Upper lobe of right lung (tissue), 1 donor: ENCODE data around the gene FST. TPM values are rescaled to one million over a fixed set of nuclear protein-coding genes. Genes with fewer than 3 reads are reported as not detected.

Experiments used
- ATAC-seq: fragments of 200-7000 bp; cut with Tn5 transposase; one replicate; pipeline ENCODE4 v1.9.1; 2020; ENCODE audit warnings: mild to moderate bottlenecking, moderate library complexity
- DNase-seq: peaks from one replicate; pipeline ENCODE4 v3.0.0-alpha.2; 2020
- H3K27ac ChIP-seq: fragments of 200-600 bp; one replicate; pipeline ENCODE4 v1.8.0; 2022
- H3K27me3 ChIP-seq: fragments of 200-600 bp; one replicate; pipeline ENCODE4 v1.8.0; 2022; ENCODE audit warnings: mild to moderate bottlenecking
- H3K36me3 ChIP-seq: fragments of 200-600 bp; one replicate; pipeline ENCODE4 v1.8.0; 2022
- H3K4me1 ChIP-seq: fragments of 200-600 bp; one replicate; pipeline ENCODE4 v1.8.0; 2022
- H3K4me3 ChIP-seq: fragments of 200-600 bp; one replicate; pipeline ENCODE4 v1.8.0; 2022; ENCODE audit warnings: mild to moderate bottlenecking
- H3K9me3 ChIP-seq: fragments of 200-600 bp; one replicate; pipeline ENCODE4 v1.8.0; 2022
- intact Hi-C: fragments of 100-400 bp; cut with DNase I; formaldehyde crosslinking; loops from one replicate; pipeline ENCODE4 v1.11.0; 2022
- total RNA-seq: library from RNA; stranded (reverse); fragmentation: NEBNext Ultra II Directional; extraction: Animal tissue kit (Norgen Biotek cat#: 25700); gene quantifications from one replicate; pipeline ENCODE4 v1.2.1, GENCODE V29; 2021
- TF ChIP-seq, protein P1 (sequence below): fragments of 200-600 bp; IDR thresholded peaks from one replicate; pipeline ENCODE4 v1.8.0; 2022; ENCODE audit warnings: antibody characterized with exemption
- donor health status: DM: no; HTN: yes; CAD: no; lungs with severe emphysema.

The FST gene
- total RNA-seq, 1 donor from 2014 or later = 4.2 TPM

DNA sequence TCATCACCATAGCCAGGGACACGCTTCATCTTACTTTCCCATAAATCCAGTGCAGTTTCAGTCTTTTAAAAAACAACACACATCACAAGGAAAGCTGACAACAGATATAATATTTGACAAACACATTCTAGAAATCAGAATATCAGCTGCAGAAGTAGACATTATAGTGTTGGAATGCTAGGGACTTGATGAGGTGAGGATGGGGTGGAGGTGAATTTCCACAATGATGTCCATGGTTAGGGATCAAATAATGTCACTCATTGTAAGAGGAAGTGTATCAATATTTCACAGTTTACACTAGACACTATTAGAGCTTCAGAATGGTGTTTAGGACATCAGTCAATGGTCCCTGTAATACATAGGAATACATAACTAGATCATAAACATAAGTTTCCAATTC is 7.0 kb downstream of the FST start:
- H3K9me3 ChIP-seq = no peaks in the 10 kb centered on the region
- no peaks in the 10 kb centered on the region for H3K27me3 ChIP-seq
- ATAC-seq (no peak), DNase-seq (no peak)
- no peaks in the 10 kb centered on the region for H3K36me3 ChIP-seq
- no peaks in the 10 kb centered on the region for H3K4me1 ChIP-seq
- H3K4me3 ChIP-seq = no peak overlapping the region
- no peak overlapping the region for H3K27ac ChIP-seq
- intact Hi-C loops = no loop called here
- TF ChIP-seq, protein P1, sequence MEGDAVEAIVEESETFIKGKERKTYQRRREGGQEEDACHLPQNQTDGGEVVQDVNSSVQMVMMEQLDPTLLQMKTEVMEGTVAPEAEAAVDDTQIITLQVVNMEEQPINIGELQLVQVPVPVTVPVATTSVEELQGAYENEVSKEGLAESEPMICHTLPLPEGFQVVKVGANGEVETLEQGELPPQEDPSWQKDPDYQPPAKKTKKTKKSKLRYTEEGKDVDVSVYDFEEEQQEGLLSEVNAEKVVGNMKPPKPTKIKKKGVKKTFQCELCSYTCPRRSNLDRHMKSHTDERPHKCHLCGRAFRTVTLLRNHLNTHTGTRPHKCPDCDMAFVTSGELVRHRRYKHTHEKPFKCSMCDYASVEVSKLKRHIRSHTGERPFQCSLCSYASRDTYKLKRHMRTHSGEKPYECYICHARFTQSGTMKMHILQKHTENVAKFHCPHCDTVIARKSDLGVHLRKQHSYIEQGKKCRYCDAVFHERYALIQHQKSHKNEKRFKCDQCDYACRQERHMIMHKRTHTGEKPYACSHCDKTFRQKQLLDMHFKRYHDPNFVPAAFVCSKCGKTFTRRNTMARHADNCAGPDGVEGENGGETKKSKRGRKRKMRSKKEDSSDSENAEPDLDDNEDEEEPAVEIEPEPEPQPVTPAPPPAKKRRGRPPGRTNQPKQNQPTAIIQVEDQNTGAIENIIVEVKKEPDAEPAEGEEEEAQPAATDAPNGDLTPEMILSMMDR = no peak

DNA sequence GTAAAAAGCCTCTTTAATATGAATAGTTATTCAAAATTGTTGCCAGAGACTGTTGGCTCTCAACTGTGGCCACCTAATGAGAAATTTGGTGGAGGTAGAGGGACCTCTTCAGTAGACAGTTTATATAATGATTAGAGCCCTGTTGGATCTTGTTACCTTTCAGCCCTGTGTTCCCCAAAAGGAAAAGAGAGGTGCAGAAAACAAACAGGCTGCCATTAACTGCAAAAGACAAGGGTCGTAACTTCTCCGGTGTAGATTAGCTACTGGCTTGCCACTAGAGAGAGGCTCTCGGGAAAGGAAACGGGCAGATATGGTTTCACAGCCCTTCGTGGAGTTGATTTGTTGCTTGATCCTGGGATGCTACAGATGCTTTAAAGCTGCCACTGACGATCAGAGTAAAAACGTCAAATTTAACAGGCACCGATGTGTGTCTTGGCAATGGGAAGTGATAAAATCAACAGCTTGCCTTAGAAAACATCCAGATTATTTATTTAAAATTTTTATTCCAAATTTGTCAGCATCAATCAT is 7.8 kb downstream of the FST start:
- DNase-seq (no peak), ATAC-seq (no peak)
- H3K4me3 ChIP-seq = no peak overlapping the region
- TF ChIP-seq, protein P1 = no peak
- H3K9me3 ChIP-seq = no peaks in the 10 kb centered on the region
- intact Hi-C loops = no loop called here
- H3K27ac ChIP-seq = no peak overlapping the region
- H3K27me3 ChIP-seq = no peaks in the 10 kb centered on the region
- H3K4me1 ChIP-seq = no peaks in the 10 kb centered on the region
- H3K36me3 ChIP-seq = no peaks in the 10 kb centered on the region

DNA sequence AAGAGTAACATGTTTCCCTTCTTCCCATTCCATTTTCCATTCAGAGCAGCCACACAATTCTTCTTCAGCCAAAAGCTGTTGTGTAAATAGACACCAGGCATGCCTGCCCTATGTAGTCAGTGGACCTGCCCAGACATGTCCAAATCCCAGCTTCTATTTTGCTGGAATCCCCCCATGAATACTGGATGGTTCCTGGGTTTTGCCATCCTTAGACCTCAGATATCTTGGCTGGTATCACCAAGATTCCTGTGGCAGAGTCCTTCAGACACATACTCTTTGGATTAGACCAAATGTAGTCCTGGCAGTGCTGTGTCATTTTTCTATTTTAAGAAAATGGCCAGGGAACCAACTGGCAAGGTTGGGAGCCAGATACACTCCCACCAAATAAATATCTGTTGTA is 10.3 kb downstream of the FST start:
- TF ChIP-seq, protein P1 = no peak
- H3K27ac ChIP-seq = no peak overlapping the region
- no peaks in the 10 kb centered on the region for H3K27me3 ChIP-seq
- no peaks in the 10 kb centered on the region for H3K9me3 ChIP-seq
- H3K36me3 ChIP-seq = no peaks in the 10 kb centered on the region
- DNase-seq = no peak
- no peak overlapping the region for H3K4me3 ChIP-seq
- ATAC-seq = no peak
- no peaks in the 10 kb centered on the region for H3K4me1 ChIP-seq
- intact Hi-C loops = no loop called here

DNA sequence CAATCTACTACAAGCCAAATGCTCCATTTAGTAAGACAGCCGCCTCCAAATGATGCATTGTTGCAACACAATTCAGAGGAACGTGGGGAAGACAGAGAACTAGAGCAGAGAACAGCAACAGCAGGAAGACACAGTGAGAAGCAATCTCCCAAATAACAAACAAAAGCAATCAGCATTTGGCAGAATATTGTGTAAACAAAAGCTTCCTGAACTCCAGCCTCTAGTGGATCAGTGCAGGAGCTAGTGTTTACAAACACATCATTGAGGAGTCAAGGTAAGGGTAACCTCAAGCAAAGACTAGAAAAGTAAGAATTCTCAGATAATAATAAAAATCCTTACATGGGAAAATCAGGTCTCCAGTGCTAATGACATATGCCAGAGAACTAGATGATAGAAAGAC is 20.6 kb downstream of the FST start:
- DNase-seq (no peak), ATAC-seq (no peak)
- no peak overlapping the region for H3K4me3 ChIP-seq
- H3K27me3 ChIP-seq = peaks cover 7% of the 10 kb centered on the region
- intact Hi-C loops = no loop called here
- H3K27ac ChIP-seq = no peak overlapping the region
- H3K36me3 ChIP-seq = no peaks in the 10 kb centered on the region
- no peaks in the 10 kb centered on the region for H3K9me3 ChIP-seq
- no peaks in the 10 kb centered on the region for H3K4me1 ChIP-seq
- TF ChIP-seq, protein P1 = no peak

DNA sequence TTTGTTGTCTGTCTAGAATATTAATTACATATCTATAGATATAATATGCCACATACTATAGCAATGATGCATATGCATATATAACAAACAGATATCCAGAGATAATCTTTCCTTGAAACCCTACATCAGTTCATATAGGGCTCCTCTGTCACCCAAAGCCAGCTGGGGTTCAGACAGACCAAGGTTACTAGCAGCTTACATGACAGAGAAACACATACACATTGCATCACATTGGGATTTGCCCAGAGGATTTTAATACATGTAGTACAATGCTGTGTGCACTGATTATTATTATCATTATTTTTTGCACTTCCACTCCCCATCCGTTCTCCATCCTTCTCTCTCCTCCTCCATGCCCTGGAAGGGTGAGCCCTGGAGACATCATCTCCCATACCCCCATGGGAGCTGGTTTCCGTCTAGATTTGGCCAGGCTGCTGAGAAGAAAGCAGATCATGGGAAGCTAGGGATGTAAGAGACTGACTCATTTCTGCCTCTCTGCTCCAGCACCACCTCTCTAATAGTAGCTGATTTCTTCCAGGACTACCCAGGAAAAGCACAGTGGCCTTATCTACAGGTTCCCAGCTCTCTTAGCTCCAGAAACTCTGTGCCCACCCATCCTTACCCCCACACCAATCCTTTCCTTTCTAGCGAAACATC is 23.3 kb downstream of the FST start:
- intact Hi-C loops = no loop called here
- Histone ChIP-seq H3K27ac (no peak overlapping the region), H3K9me3 (no peaks in the 10 kb centered on the region), H3K27me3 (peaks cover 7% of the 10 kb centered on the region), H3K4me3 (no peak overlapping the region), H3K4me1 (no peaks in the 10 kb centered on the region), H3K36me3 (no peaks in the 10 kb centered on the region)
- DNase-seq (no peak), ATAC-seq (no peak)
- TF ChIP-seq, protein P1 = no peak

DNA sequence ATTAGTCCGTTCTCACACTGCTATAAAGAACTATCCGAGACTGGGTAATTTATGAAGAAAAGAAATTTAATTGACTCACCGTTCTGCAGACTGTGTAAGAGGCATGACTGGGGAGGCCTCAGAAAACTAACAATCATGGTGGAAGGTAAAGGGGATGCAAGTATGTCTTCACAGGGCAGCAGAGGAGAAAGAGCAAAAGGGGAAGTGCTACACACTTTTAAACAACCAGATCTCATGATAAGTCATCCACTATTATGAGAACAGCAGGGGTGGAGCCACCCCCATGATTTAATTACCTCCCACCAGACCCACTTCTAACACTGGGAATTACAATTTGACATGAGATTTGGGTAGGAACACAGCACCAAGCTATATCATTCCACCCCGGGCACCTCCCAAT is 26.6 kb downstream of the FST start:
- DNase-seq = no peak
- TF ChIP-seq, protein P1 = no peak
- intact Hi-C loops = no loop called here
- Histone ChIP-seq H3K4me3 (no peak overlapping the region), H3K9me3 (no peaks in the 10 kb centered on the region), H3K4me1 (no peaks in the 10 kb centered on the region), H3K27ac (no peak overlapping the region), H3K27me3 (peaks cover 5% of the 10 kb centered on the region), H3K36me3 (no peaks in the 10 kb centered on the region)
- ATAC-seq = peak; percentile 25
